ENCODE data around the gene LPGAT1.

DNA sequence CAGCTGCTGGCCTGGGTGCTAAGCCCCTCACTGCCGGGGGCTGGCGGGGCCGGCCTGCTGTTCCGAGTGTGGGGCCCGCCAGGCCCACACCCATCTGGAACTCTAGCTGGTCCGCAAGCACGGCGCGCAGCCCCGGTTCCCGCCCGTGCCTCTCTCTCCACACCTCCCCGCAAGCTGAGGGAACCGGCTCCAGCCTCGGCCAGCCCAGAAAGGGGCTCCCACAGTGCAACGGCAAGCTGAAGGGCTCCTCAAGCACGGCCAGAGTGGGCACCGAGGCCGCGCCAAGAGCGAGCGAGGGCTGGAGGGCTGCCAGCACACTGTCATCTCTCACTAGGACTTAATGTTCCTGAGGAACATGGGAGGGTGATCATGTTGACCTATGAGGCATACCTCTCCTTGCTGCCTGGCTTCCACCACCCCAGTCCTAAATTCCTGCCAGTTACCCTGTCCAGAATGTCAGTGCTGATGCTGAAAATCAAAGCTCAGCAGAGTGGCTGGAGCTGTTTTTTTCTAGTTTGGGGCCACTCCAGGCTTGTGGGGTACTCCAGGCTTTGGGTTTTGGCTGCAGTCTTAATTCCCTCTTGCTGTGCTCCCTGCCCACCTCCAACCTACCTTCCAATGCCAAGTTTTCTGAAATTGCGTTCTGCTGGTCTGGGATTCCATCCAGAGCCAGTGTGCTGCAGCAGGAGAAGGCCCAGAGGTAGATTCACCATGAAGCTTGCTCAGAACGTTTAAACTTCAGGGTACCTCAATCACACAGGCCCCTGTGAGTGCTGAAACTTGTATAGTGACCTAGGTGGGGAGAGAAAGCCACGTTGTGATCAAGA lies 44.2 kb upstream of the LPGAT1 start:
- TF ChIP-seq, protein P1, sequence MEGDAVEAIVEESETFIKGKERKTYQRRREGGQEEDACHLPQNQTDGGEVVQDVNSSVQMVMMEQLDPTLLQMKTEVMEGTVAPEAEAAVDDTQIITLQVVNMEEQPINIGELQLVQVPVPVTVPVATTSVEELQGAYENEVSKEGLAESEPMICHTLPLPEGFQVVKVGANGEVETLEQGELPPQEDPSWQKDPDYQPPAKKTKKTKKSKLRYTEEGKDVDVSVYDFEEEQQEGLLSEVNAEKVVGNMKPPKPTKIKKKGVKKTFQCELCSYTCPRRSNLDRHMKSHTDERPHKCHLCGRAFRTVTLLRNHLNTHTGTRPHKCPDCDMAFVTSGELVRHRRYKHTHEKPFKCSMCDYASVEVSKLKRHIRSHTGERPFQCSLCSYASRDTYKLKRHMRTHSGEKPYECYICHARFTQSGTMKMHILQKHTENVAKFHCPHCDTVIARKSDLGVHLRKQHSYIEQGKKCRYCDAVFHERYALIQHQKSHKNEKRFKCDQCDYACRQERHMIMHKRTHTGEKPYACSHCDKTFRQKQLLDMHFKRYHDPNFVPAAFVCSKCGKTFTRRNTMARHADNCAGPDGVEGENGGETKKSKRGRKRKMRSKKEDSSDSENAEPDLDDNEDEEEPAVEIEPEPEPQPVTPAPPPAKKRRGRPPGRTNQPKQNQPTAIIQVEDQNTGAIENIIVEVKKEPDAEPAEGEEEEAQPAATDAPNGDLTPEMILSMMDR (IDR thresholded peaks at IDR 0.05; ENCODE audit: insufficient read depth, low read length): no peak
- TF ChIP-seq POLR2AphosphoS5 (IDR thresholded peaks at IDR 0.05; ENCODE audit: low read depth) (no peak), GABPA (IDR thresholded peaks at IDR 0.05; ENCODE audit: low read depth) (no peak)
- TF ChIP-seq, protein P2, sequence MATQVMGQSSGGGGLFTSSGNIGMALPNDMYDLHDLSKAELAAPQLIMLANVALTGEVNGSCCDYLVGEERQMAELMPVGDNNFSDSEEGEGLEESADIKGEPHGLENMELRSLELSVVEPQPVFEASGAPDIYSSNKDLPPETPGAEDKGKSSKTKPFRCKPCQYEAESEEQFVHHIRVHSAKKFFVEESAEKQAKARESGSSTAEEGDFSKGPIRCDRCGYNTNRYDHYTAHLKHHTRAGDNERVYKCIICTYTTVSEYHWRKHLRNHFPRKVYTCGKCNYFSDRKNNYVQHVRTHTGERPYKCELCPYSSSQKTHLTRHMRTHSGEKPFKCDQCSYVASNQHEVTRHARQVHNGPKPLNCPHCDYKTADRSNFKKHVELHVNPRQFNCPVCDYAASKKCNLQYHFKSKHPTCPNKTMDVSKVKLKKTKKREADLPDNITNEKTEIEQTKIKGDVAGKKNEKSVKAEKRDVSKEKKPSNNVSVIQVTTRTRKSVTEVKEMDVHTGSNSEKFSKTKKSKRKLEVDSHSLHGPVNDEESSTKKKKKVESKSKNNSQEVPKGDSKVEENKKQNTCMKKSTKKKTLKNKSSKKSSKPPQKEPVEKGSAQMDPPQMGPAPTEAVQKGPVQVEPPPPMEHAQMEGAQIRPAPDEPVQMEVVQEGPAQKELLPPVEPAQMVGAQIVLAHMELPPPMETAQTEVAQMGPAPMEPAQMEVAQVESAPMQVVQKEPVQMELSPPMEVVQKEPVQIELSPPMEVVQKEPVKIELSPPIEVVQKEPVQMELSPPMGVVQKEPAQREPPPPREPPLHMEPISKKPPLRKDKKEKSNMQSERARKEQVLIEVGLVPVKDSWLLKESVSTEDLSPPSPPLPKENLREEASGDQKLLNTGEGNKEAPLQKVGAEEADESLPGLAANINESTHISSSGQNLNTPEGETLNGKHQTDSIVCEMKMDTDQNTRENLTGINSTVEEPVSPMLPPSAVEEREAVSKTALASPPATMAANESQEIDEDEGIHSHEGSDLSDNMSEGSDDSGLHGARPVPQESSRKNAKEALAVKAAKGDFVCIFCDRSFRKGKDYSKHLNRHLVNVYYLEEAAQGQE (IDR thresholded peaks at IDR 0.05; ENCODE audit: insufficient replicate concordance, low read depth): no peak

Measured in HL-60 (cell line).